Vagina (tissue), 2 donors: ENCODE data around the gene LAMB2.

Source experiments
- CTCF ChIP-seq, 3 experiments: fragments of 450-650 bp in 2 of 3; fragments of 200-600 bp in 1 of 3; sonication (generic) in 1 of 3; IDR thresholded peaks; one replicate each; pipeline ENCODE4 v1.5.1; 2017 to 2019; ENCODE audit warnings: antibody characterized with exemption in 3 of 3, mild to moderate bottlenecking in 2 of 3, moderate library complexity in 2 of 3
- POLR2AphosphoS5 ChIP-seq, 2 donors: sonication (generic); formaldehyde crosslinking; IDR thresholded peaks; one replicate each; pipeline ENCODE4 v1.9.0; 2017; ENCODE audit warnings: antibody characterized with exemption in 2 of 2, mild to moderate bottlenecking in 2 of 2, low read depth in 1 of 2; ENCODE audit not compliant: insufficient read depth in 1 of 2

- TF ChIP-seq CTCF (IDR thresholded peaks at IDR 0.05) (no peak), POLR2AphosphoS5 (IDR thresholded peaks at IDR 0.05; ENCODE audit: insufficient read depth in 1 of 2, low read depth in 1 of 2) (no peak)
These were observed 12.8 kb downstream of the LAMB2 start for GRCh38 chr3:49120096-49120437.
